ENCODE measurements around the gene TNIK.

- TF ChIP-seq GLMP (CRISPR knock-in tag; IDR thresholded peaks at IDR 0.05; ENCODE audit: borderline replicate concordance), result no peak
- no peak for TF ChIP-seq CTCF (CRISPR knock-in tag; IDR thresholded peaks at IDR 0.05)
- TF ChIP-seq USF2 (IDR thresholded peaks at IDR 0.05; ENCODE audit: low read depth, low read length), result no peak
- TF ChIP-seq USF2 (CRISPR knock-in tag; IDR thresholded peaks at IDR 0.05; ENCODE audit: borderline replicate concordance), result no peak
- no peak for TF ChIP-seq POLR2A (IDR thresholded peaks at IDR 0.05; ENCODE audit: insufficient read depth in 1 of 2, low read depth in 2 of 2, low read length in 2 of 2)
- no peak for TF ChIP-seq SKIL (CRISPR knock-in tag; IDR thresholded peaks at IDR 0.05; ENCODE audit: borderline replicate concordance)
- no peak for TF ChIP-seq MXD1 (CRISPR knock-in tag; IDR thresholded peaks at IDR 0.05)
- no peak for TF ChIP-seq TRIM24 (CRISPR knock-in tag; IDR thresholded peaks at IDR 0.05)
- TF ChIP-seq NONO (IDR thresholded peaks at IDR 0.05), result no peak
- TF ChIP-seq NONO (CRISPR knock-in tag; conservative IDR thresholded peaks at IDR 0.05), result no peak
- no peak for TF ChIP-seq CREB1 (IDR thresholded peaks at IDR 0.05)
- TF ChIP-seq CREB1 (CRISPR knock-in tag; IDR thresholded peaks at IDR 0.05), result no peak
These were observed 48.0 kb upstream of the TNIK start for GRCh38 chr3:171508206-171508605.

Measured in HepG2 (cell line).